ENCODE measurements around the gene AP3S2.

GRCh38 chr15:89878323-89878722 lies 15.5 kb downstream of the AP3S2 start:
- TF ChIP-seq CTCF (IDR thresholded peaks at IDR 0.05), result no peak
- TF ChIP-seq POLR2A (IDR thresholded peaks at IDR 0.05), result no peak
- TF ChIP-seq POLR2AphosphoS5 (IDR thresholded peaks at IDR 0.05), result no peak
